NCI-H446 (cell line): ENCODE results near the gene FBXO47.

Source experiments
- DNase-seq, 2 experiments: peaks; one replicate each; lab custom pipeline; 2025; lab: John Stamatoyannopoulos, UW

The FBXO47 gene

DNA sequence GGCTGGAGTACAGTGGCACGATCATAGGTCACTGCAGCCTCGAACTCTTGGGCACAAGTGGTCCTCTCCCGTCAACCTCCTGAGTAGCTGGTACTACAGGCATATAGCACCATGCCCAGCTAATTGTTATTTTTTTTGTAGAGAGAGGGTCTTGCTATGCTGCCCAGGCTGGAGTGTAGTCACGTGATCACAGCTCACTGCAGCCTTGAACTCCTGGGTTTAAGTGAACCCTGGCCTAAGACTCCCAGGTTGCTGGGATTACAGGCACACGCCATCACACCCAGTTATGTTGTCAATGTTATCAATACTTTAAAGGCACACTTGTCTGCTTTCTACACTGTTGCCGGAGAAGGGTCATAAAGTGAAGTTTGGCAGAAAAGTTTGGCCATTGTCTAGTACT is 63.8 kb downstream of the FBXO47 start:
- DNase-seq = no peak

DNA sequence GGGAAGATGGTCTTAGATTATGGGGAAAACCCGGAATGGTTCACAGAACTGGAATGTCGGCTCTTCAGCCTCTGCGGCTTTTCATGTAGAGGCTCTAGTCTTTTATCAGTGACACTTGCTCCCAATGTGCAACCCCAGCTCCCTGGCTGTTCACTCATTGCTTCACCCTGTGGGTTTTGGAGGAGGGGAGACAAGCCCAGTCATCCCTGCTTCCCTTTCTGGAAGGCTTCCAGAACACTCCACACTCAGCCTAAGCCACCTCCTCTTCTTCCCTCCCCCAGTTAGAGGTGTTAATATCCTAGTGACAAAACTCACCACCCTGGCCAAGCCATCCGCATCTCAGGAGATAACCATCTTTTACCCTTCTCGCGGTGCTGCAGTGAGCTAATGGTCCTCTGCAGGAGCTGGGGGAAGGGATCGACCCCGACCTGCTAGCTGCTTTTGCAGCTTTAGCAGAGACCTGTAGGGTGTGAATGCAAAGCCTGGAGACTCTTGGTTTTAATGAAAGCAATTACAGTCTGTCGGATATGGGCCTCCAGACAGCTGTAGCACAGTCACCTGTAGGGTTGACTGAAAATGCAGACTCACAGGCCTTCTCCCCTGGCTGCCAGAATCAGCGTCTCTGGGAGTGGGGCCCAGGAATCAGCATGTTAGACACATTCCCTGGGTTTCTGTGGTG is 66.1 kb downstream of the FBXO47 start:
- no peak for DNase-seq

DNA sequence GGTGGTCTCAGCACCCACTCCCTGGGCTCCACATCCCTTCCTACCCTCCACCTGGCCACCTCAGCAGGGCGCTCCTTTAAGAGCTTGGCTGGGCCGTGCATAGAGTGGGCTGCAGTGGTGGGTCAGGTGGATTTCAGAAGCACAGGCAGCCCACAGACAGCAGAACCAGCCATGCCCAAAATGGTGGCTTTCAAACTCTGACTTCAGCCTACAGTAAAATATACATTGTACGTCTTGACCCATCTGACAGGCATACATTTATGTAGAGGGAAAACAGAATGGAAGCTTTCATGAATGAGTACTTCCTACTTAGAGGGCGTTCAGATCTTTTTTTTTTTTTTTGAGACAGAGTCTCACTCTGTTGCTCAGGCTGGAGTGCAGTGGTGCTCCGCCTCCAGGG is 67.8 kb downstream of the FBXO47 start:
- no peak for DNase-seq

DNA sequence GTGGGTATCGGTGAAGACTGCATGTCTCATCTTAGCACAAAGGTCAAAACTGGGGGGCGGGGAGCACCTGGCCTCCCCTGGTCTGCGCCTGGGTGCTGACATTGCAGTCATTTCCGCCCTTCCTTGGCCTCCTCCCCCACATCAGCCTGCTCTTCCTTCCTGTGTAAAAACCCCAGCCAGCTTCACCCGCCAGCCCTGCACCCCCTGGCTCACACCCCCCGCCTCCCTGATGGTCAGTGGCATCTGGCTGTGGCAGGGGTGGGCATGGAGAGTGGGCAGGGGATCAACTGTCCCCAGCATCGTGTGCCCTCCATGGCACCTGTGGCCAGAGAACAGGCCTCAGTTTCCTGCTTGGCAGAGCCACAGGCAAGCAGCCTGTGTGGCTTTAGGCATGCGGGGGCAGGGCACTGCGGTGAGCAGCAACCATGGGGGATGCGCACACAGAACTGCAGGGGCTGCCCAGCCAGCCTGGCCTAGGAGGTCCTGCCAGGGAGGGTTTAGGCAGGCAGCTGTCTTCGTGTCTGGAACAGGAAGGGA is 68.3 kb downstream of the FBXO47 start:
- DNase-seq = no peak

DNA sequence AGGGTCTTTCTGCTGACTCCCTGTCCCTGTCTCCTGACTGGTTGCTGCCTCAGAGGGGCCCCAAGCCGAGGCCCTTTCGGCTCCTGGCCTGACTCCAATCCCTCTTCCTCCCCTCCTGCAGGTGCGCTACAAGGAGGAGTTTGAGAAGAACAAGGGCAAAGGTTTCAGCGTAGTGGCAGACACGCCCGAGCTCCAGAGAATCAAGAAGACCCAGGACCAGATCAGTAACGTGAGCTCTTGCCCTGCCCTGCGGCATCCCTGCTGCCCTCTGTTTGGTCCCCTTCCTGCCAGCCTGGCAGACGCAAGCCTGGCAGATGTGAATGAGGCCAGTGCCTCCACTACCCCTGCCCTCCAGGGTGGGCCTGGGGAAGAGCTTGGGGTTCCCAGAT is 68.9 kb downstream of the FBXO47 start:
- no peak for DNase-seq

DNA sequence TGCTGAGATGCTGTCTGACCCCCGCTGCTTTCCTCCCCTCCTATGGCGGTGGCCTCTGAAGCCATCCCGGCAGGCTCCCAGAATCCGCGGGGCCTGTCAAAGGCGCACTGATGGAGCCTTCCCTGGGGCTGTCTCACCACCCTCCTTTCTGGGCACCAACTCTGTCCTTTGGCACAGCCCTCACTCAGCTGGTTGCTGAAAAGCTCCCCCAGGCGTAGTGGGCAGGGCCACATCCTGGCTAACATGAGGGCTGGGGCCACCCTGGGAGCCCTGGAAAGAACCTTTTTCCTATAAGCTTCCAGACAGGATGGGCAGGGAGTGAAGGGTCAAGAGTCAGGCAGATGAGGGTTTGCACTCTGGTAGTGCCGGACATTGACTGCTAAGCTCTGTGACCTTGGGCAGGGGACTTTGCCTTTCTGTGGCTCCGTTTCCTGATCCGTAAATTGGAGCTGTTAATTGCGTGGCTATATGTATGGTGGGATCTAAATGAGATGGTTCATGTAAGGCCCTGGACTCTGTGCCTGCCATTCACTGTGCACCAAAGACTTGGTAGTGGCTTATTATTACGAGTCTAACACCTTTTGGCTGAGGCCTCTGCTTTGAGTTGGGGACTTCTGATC is 69.4 kb downstream of the FBXO47 start:
- no peak for DNase-seq

DNA sequence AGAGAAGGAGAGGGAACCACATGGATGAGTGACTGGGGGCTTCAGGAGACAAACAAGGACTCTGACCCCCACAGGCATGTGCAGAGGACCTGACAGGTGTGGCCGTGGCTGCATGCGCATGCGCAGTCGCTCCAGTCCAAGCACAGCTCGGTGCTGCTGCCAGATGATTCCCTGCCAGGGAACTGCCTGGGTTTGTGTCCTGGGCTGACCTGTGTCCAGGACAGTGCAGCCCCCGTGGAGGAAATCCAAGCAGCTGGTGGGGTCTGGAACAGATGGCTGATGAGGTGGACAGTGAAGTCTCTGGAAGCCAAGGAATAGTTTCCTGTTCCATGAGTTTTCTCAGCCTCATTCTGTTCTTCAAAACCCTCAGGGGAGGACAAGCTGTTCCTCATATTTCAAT is 70.0 kb downstream of the FBXO47 start:
- DNase-seq = no peak

DNA sequence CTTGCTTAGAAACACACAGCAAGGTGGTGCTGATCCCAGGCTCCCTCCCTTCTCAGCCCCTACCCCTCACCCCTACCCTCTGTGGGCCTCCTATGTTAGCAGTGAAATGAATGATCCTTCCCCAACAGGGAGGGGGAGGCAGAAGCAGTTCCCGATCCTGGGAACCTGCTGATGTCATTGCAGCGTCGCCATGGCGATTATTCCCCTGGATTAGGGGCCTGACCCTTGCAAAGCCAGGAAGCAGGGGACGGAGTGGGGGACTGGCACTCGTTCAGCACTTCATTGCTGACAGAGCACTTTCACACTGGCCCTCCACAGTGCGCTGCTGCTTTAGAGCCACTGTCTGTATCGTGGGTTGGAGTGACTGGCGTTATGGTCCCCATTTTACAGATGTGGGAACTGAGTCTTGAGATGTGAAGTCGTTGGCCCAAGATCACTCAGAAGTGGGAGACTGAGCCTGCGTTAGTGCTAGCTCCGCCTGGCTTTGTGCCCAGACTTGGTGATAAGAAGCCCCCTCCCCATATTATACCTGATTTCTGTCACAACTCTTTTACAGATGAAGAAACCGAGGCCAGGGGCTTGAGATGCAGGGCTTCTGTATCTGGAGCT is 70.8 kb downstream of the FBXO47 start:
- no peak for DNase-seq

DNA sequence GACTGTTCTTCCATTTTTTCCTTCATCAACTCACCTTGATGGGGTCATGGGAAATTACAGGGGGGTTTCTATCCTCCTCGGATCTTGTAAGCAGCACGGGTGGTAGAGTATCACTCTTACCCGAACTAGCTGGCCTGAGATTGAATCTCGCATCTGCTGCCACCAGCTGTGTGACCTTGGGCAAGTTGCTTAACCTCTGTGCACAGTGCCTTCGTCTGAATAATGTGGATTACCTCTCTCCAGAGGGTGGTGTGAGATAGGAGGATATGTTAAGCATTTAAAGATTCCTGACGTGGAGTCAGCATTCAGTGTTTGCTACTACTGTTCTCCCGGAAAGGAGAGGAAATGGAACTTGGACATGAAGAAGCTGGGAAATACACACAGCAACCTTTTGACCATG is 72.9 kb downstream of the FBXO47 start:
- DNase-seq = no peak

DNA sequence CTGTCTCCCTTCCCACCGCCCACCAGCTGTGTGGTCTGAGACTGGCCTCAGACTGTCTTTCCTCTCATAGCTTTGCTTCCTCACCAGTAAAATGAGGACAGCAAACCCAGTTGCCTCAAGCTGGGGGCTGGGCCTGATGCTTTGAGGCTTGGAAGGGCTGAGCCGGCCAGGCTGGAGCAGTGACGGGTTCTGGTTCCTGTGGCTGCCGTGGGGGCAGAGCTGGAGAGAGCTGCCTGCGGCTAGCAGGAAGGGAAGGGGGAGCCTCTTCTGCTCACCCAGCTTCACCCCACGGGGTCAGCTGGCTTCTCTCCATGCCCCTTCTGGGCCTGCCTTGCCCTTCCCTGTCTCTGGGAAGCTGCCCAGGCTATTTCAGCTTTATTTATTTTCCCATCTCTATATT is 73.6 kb downstream of the FBXO47 start:
- no peak for DNase-seq

DNA sequence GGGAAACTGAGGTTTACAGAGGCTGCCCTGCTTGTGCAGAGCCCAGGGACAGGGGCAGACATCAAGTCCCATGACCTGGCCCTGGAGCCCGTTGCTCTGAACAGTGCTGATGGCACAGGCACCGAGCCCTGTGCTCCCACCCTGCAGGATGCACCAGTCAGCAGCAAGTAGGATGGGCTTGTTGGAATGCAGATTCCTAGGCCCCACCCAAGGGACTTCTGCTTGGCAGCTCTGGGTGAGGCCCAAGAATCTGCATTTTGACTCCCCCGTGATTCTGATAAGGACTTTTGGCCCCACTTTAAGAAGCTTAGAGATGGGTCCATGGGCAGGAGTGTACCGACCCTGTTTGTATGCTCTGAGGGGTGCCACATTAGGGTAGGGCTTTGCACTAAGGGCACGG is 74.1 kb downstream of the FBXO47 start:
- DNase-seq = no peak

DNA sequence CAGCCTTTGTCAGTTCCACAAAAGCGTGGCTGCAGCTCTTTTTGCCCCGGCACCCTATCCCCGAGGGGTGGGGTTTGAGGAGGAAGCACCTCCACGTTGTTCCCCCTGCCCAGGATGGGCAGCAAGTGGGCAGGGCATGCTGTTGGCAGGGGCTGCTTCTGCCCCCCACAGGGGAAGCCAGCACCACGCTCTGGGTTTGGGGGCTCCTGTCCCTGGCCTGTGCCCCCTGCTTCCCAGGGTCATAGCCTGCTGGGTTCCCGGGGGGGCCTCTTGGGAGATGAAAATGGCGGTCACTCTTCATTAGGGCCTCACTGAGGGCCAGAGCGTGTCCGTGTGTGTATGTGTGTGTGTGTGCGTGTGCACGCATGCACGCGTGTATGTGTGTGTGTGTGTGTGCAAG is 74.6 kb downstream of the FBXO47 start:
- DNase-seq = no peak

DNA sequence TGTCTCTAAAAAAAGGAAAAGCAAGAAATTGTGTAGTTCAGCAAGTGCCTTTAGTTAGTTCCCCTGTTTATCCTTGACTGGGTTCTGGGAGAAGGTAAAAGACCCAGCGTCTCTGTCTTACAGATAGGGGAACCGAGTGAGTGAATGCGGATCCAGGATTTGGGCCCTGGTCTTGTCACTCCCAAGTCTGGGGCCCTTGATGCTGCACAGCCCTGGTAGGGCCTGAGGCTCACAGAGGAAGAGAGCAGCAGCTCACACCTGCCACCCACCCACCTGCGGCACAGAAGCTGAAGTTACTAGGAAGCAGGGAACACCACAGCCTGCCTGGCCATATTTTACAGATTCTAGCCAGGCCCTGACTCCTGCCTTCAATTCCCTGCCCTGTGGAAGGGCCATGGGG is 75.1 kb downstream of the FBXO47 start:
- DNase-seq = no peak

DNA sequence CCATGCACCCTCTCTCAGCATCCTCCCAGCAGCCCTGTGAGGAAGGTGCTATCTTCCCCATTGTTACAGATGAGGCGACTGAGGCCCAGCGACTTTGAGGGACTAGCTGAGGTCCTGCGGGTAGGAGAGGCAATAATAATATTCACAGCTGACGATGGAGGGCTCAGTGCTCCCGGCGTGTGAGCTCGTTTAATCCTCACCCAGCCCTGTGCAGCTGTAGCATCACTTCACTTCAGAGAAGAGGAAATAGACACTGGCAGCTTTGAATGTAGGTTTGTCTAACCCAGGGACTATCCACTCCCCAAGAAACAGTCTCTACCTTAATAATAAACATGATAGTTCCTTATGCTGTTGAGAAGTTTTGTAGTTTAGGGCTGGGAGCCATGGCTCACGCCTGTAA is 75.8 kb downstream of the FBXO47 start:
- DNase-seq = no peak

DNA sequence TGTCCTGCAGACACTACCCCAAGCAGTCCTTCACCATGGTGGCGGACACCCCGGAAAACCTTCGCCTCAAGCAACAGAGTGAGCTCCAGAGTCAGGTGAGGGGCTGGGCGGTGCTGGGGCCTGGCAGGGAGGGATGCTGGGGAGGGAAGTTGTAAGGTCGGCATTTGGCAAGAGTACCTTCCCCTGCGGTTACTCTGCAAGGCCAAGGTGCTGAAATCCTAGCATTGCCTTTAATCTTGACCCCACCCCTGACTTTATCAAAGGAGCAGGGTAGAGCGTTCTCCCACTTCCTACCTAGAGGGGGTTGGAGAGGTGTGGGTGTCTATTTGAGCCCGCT is 76.8 kb downstream of the FBXO47 start:
- no peak for DNase-seq

DNA sequence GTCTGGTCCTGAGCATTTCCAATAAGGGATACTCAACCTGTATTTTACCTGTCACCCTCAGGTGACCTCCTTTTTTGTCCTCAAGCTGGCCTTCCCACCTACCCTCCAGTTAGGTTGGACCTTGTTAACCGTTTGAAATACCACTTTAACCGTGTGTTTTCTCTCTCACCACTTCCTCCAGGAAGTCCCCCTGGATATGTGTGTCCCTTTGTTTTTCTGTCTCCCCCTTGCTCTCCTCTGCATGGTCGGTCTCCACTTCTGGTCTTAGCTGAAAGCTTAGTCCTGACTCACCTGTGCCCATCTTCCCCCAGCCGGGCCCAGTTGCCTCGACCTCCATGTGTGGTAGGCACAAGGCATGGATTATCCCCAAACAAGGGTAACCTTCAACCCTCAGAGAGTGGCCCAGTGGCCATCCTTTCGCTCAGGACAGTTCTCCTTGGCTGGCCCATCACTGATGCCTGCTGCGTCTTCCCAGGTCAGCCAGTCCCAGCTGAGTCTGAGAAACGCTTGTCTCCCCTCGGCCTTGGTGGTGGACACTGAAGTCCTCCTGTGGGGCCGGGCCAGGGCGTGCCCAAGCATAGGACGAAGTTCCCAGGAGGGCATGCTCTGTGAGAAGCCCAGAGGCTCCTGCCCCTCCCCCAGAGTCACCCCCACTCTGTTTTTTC is 77.3 kb downstream of the FBXO47 start:
- no peak for DNase-seq

DNA sequence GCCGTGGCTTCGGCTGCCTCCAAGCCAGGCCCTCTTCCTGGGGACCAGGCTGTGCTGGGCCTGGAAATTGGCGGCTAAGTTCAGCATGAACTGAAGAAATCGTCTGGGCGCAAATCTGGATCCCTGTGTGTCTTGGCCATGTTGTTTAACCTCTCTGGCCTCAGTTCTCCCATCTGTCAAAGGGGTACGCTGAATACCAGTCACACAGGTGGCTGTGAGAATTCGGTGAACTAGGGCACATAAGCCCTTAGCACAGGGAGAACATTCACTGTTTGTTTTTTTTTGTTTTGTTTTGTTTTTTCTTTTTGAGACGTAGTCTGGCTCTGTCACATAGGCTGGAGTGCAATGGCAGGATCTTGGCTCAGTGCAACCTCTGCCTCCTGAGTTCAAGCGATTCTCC is 78.4 kb downstream of the FBXO47 start:
- DNase-seq = no peak

DNA sequence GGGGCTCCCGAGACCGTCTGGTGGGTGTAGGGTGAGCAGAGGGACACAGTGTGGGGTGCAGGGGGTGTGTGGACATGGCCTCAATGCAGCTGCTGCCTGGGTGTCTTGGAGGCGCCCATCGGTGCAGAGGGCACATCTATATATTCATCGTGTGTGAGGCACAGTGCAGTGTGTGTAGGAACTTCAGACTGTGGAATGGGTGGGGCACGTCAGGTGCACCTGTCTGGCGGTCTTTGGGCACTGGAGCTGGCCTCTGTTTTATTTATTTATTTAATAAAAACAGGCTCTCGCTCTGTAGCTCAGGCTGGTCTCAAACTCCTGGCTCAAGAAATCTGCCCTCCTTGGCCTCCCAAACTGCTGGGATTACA is 80.6 kb downstream of the FBXO47 start:
- no peak for DNase-seq
